HUES6 (cell line): Measurements from ENCODE around the gene CLDN1.

ENCODE experiments used
- H3K27ac ChIP-seq: 2 replicates; pipeline ENCODE4 v1.7.0; 2013; ENCODE audit warnings: low read depth, mild to moderate bottlenecking, low read length, inconsistent platforms
- H3K27me3 ChIP-seq: 2 replicates; pipeline ENCODE4 v1.6.1; 2013; ENCODE audit warnings: low read length; ENCODE audit not compliant: control insufficient read depth, insufficient read depth
- H3K36me3 ChIP-seq: 2 replicates; pipeline ENCODE4 v1.6.1; 2013; ENCODE audit warnings: low read length; ENCODE audit not compliant: control insufficient read depth, insufficient read depth
- H3K4me1 ChIP-seq: 2 replicates; pipeline ENCODE4 v1.6.1; 2013; ENCODE audit warnings: low read length; ENCODE audit not compliant: control insufficient read depth, insufficient read depth
- H3K4me3 ChIP-seq: 2 replicates; pipeline ENCODE4 v1.5.1; 2013; ENCODE audit warnings: low read depth, low read length
- H3K9ac ChIP-seq: one replicate; pipeline ENCODE4 v1.6.1; 2013; ENCODE audit warnings: mild to moderate bottlenecking, low read length
- H3K9me3 ChIP-seq: 2 replicates; pipeline ENCODE4 v1.6.1; 2013; ENCODE audit warnings: low read depth, low read length; ENCODE audit not compliant: control insufficient read depth, insufficient read depth

The CLDN1 gene

DNA sequence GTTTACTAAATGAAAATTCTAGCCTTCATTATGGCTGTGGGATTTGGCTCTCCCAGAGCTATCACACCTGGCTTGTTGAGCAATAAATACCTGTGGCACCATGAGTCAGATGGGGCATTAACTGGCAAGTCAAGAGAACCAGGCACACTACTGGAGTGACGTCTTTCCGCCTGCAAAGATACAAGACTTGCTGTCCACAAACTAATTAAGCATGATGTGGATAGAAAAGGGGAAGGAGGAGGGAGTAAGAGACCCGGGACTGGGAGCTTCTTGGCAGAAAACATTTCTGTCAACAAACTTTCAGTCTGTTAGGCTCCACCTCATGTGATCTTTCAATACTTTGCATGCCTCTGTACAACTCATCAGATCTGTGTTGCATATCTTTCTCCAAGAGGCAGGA lies 56.5 kb downstream of the CLDN1 start:
- Histone ChIP-seq H3K9ac (no peak overlapping the region), H3K27ac (no peak overlapping the region)

DNA sequence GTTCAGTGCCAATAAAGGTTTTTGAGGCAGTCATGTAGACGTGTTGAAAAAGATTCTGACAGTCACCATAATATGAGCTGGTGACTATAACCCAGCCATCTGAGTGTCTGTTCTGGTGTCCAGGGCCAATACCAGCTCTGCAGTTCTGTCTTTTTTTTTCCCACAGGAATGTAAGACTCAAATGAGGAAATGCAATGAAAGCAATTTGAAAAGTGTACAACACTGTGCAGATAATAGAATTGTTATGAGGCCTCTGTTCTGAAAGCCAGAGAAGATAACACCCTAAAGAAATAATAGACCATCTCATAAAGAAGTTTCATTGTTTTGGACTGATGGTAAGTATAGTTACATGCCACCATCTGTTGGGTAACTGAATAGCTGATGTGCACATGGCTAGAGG lies 57.1 kb downstream of the CLDN1 start:
- Histone ChIP-seq H3K27ac (no peak overlapping the region), H3K9ac (no peak overlapping the region), H3K4me3 (no peak overlapping the region), H3K36me3 (no peaks in the 10 kb centered on the region), H3K9me3 (peaks cover 4% of the 10 kb centered on the region; the same call in 1 of the 2 replicates), H3K4me1 (no peaks in the 10 kb centered on the region), H3K27me3 (no peaks in the 10 kb centered on the region)

More for the DNA sequence above, 56.5 kb downstream of the CLDN1 start:
- no peaks in the 10 kb centered on the region for H3K36me3 ChIP-seq
- no peaks in the 10 kb centered on the region for H3K27me3 ChIP-seq
- no peak overlapping the region for H3K4me3 ChIP-seq
- no peaks in the 10 kb centered on the region for H3K4me1 ChIP-seq
- H3K9me3 ChIP-seq: no peaks in the 10 kb centered on the region

DNA sequence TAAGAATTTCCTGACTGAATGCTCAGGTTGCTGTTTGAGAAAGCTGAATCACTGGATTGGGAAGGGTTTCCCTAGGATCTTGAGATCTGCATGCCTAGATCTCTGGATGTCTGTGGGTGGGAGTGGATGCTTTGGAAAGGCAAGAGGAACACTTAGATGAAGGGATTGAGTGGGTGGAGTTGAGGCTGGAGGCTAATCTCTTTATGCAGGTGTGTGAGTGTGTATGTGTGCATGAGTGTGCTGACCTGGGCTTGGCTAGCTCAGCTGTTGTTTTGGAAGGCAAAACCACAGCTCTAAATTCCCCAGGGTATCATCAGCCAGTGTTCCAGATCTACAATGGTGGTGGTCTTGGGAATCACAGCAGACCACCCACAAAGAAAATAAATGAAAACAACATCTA lies 60.5 kb downstream of the CLDN1 start:
- Histone ChIP-seq H3K36me3 (no peaks in the 10 kb centered on the region), H3K27ac (no peak overlapping the region), H3K4me3 (no peak overlapping the region), H3K27me3 (no peaks in the 10 kb centered on the region), H3K9me3 (peaks cover 5% of the 10 kb centered on the region; the same call in 1 of the 2 replicates), H3K4me1 (peaks cover 4% of the 10 kb centered on the region; the same call in 1 of the 2 replicates), H3K9ac (no peak overlapping the region)

DNA sequence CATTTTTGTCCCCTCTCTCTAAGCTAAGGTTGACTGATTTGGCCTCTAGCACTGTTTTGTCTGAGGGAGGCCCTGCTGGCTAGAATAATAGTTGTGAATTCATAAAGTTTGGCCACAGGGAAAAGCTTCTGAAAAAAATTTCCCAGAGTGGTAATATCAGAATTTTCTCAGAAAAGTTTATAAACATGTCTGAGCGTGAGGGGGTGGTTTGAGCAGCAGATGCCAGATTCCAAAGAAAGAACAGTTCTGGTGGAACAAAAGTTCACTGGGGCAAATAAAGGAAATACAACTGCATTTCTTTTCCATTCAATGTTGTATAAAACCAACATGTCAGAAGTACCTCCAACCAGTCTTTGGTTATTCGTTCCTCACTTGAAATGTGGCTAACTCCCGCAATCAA lies 61.2 kb downstream of the CLDN1 start:
- Histone ChIP-seq H3K4me1 (peaks cover 4% of the 10 kb centered on the region; the same call in 1 of the 2 replicates), H3K27ac (no peak overlapping the region), H3K4me3 (no peak overlapping the region), H3K9ac (no peak overlapping the region), H3K9me3 (peaks cover 5% of the 10 kb centered on the region; the same call in 1 of the 2 replicates), H3K36me3 (no peaks in the 10 kb centered on the region), H3K27me3 (no peaks in the 10 kb centered on the region)

DNA sequence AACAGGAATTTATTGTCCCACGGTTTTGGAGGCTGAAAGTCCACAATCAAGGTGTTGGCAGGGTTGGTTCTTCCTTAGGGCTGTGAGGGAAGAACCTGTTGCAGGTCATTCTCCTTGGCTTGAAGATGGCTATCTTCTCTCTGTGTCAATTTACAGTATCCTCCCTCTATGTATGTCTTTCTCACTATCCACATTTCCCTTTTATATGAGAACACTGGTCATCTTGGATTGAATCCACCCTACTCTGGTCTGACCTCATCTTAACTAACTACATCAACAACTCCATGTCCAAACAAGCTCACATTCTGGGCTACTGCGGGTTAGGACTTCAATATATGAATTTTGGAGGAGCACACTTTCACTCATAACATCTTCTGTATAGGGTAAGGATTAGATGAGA lies 61.9 kb downstream of the CLDN1 start:
- Histone ChIP-seq H3K36me3 (no peaks in the 10 kb centered on the region), H3K4me1 (peaks cover 4% of the 10 kb centered on the region; the same call in 1 of the 2 replicates), H3K27ac (no peak overlapping the region), H3K9ac (no peak overlapping the region), H3K4me3 (no peak overlapping the region), H3K27me3 (no peaks in the 10 kb centered on the region), H3K9me3 (peaks cover 5% of the 10 kb centered on the region; the same call in 1 of the 2 replicates)

DNA sequence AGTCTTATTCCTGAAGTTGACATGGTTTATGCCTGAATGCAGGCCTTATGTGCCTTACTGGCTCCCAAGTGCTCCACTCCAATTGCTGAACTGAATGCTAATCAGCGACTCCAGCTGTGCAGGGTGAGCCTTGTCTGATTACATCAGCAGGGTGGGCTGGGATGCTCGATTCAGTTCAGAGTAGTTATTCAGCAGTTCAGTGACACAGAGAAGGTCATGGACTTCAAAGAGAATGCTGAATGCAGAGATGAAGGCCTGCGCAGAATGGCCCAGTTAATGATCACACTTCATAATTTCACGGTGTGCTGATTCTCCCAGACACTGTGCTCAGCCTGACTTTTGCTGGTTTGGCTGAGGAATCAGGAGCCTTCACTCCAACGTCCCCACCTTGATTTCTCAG lies 63.6 kb downstream of the CLDN1 start:
- Histone ChIP-seq H3K27me3 (no peaks in the 10 kb centered on the region), H3K36me3 (no peaks in the 10 kb centered on the region), H3K4me1 (peaks cover 4% of the 10 kb centered on the region; the same call in 1 of the 2 replicates), H3K4me3 (no peak overlapping the region), H3K27ac (no peak overlapping the region), H3K9me3 (peaks cover 5% of the 10 kb centered on the region; the same call in 1 of the 2 replicates), H3K9ac (no peak overlapping the region)
